OCI-LY3 (cell line): Measurements from ENCODE around the gene NEU4.

Experiments
- EZH2phosphoT487 ChIP-seq: fragments of 200-600 bp; shearing (Covaris generic); IDR thresholded peaks from 2 replicates; pipeline ENCODE4 v1.6.1; 2018; ENCODE audit warnings: antibody characterized with exemption, mixed run types, low read depth
- TF ChIP-seq, protein P1 (sequence below): fragments of 200-600, 300-600 bp; sonication (generic); IDR thresholded peaks from 2 replicates; pipeline ENCODE4 v1.5.1; 2014; ENCODE audit warnings: antibody characterized with exemption, low read length, low read depth

DNA sequence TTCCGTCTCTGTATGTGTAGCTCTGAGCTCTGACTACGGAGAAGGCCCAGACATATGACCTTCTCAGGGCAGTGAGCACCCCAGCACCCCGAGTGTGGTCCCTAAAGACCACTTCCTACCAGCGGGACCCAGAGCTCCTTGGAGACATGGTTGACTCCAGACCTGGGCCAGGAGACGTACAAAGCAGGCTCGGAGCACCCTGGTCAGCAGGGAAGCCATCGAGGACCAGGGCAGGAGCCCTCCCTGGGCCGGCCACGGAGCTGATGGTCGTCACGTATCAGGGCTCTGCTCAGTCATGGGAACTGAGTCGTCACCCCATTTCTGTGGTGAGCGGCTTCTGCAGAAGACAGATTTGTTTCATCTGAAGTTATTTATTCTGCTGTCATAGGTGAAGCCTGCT, 12.8 kb upstream of the NEU4 start:
- TF ChIP-seq, protein P1, sequence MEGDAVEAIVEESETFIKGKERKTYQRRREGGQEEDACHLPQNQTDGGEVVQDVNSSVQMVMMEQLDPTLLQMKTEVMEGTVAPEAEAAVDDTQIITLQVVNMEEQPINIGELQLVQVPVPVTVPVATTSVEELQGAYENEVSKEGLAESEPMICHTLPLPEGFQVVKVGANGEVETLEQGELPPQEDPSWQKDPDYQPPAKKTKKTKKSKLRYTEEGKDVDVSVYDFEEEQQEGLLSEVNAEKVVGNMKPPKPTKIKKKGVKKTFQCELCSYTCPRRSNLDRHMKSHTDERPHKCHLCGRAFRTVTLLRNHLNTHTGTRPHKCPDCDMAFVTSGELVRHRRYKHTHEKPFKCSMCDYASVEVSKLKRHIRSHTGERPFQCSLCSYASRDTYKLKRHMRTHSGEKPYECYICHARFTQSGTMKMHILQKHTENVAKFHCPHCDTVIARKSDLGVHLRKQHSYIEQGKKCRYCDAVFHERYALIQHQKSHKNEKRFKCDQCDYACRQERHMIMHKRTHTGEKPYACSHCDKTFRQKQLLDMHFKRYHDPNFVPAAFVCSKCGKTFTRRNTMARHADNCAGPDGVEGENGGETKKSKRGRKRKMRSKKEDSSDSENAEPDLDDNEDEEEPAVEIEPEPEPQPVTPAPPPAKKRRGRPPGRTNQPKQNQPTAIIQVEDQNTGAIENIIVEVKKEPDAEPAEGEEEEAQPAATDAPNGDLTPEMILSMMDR: no peak
- TF ChIP-seq EZH2phosphoT487: no peak
